Measurements from ENCODE around the gene POU6F2. TPM values are rescaled to one million over a fixed set of nuclear protein-coding genes. Genes with fewer than 3 reads are reported as not detected.
"Not testable (repeated sequence)": the region's sequence is repeated elsewhere in the genome, so short reads cannot be mapped to it uniquely, and the experiment has no call there.

Gene POU6F2
- total RNA-seq, 2 donors from 2014 or later, result 1.0 to 1.1 TPM

GRCh38 chr7:39154815-39155214 is 177.1 kb downstream of the POU6F2 start:
- no peak for ATAC-seq
- no peak for DNase-seq
- intact Hi-C loops (cut with DNase I), result no loop called here

GRCh38 chr7:39158367-39158766 is 180.7 kb downstream of the POU6F2 start:
- intact Hi-C loops (cut with DNase I), result no loop called here
- no peak for DNase-seq
- ATAC-seq, result no peak

DNA sequence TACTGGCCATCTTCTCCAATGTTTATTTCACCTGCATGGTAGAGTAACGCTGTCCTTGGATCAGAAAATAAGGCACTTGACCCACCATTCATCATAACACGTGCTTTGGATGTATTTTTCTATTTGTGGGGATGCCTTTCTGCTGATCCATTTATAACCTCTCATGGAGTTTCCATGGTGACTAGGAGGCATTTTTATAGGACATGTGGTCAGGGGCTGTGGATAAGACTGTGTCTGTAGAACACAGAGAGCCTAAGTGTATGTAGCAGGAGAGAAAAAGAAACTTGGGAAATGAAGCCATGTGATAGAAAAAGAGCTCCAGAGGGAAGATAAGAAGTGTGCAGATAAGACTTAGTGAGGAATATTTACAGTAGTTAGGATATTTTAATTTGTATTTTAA is 184.2 kb downstream of the POU6F2 start:
- ATAC-seq (no peak), DNase-seq (no peak)
- intact Hi-C loops (cut with DNase I), result no loop called here

- no peak for DNase-seq
- ATAC-seq, result no peak
- intact Hi-C loops (cut with DNase I), result no loop called here
Observed at GRCh38 chr7:39164887-39165286, 187.2 kb downstream of the POU6F2 start.

- DNase-seq, result no peak
- ATAC-seq, result no peak
- intact Hi-C loops (cut with DNase I), result no loop called here
Observed at GRCh38 chr7:39168403-39169098, 190.8 kb downstream of the POU6F2 start.

DNA sequence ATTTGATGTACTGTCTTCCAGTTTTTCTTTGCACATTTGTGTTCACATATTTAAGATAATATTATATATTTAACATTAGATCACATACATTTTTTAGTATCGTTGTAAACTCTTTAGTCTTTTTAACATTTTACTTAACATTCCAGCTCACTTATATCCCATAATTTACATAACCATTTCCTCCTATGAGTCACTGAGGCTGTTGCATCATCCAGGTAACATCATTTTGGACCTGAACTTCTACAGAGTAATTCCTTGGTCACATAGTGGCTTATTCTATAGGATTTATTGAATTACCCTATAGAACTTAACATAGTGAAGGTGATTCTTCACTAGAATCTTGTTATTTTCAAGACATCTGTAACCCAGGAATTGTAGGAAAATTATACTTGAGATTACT is 194.4 kb downstream of the POU6F2 start:
- intact Hi-C loops (cut with DNase I), result loop anchor here in 1 of 2 donors (10.0 kb wide), 1 partner anchor 57 kb away; no protein-coding TSS in a partner anchor
- ATAC-seq (no peak), DNase-seq (no peak)

GRCh38 chr7:39181398-39181797 is 203.7 kb downstream of the POU6F2 start:
- no peak for DNase-seq
- no peak for ATAC-seq
- intact Hi-C loops (cut with DNase I), result no loop called here

- intact Hi-C loops (cut with DNase I), result no loop called here
- ATAC-seq (no peak), DNase-seq (no peak)
Observed at GRCh38 chr7:39183796-39184195, 206.1 kb downstream of the POU6F2 start.

GRCh38 chr7:39184391-39184790 is 206.7 kb downstream of the POU6F2 start:
- ATAC-seq, result no peak
- no peak for DNase-seq
- intact Hi-C loops (cut with DNase I), result no loop called here

DNA sequence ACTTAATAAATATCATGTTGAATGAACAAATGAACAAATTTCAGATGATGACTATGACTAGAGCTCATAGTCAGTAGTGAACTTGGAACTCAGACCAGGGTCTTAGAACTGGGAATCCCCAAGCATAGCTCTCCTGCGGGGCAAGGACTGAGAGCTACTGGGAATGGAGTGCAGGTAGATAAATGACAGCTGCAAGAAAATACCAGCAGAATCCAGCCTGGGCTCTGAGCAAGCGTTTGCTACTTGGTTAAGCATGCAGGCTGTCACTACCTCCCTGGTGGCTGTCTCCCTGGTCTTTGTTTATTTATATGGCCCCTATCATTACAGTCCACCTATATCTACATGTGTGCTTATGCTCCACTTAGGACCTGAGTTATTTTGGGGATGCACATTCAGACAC is 208.4 kb downstream of the POU6F2 start:
- no peak for ATAC-seq
- DNase-seq, result no peak
- intact Hi-C loops (cut with DNase I), result no loop called here

GRCh38 chr7:39186671-39187070 is 209.0 kb downstream of the POU6F2 start:
- ATAC-seq, result no peak
- DNase-seq, result no peak
- intact Hi-C loops (cut with DNase I), result no loop called here

DNA sequence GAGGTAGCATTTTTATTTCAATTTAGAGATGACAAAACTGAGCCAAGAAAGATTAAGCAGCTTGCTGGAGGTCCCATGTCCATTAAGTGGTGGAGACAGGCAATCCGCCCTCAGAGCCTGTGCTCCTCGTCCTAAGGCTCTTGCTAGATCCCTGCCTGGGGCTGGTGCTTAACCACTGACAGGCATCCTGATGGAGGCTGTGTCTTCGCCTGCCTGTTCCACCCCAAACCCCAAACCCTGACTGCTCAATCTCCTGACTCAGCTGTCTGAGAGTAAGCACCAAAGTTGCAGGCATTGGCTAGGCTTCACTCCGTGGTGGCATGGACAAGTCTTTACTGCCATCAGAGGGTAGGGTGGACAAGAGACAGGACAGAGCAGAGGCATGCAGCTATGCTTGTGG is 209.4 kb downstream of the POU6F2 start:
- no peak for ATAC-seq
- intact Hi-C loops (cut with DNase I), result no loop called here
- no peak for DNase-seq

DNA sequence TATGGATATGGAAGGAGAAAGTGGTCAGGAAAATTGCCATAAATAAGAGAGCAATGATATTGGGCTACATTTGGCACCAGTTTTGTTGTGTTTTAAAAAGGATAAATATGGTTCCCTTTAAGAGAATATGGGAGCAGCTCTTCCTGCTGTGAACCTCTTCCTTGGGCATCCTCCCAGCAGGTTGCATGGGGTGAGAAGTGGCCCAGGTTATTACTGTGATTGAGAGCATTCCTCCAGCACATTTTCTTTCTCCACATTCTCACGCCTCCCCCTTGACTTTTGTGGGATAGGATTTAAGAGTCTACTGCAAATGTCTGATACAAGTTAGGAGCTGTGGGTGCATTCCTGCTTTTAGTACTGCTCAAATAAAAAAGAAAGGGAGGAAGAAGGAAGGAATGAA is 214.8 kb downstream of the POU6F2 start:
- ATAC-seq, result no peak
- no peak for DNase-seq
- intact Hi-C loops (cut with DNase I), result no loop called here

- ATAC-seq; intact Hi-C loops (cut with DNase I); DNase-seq: not testable (repeated sequence)
Observed at GRCh38 chr7:39194388-39194787, 216.7 kb downstream of the POU6F2 start.

GRCh38 chr7:39195967-39196366 is 218.3 kb downstream of the POU6F2 start:
- DNase-seq (no peak), ATAC-seq (no peak)
- intact Hi-C loops (cut with DNase I), result no loop called here

DNA sequence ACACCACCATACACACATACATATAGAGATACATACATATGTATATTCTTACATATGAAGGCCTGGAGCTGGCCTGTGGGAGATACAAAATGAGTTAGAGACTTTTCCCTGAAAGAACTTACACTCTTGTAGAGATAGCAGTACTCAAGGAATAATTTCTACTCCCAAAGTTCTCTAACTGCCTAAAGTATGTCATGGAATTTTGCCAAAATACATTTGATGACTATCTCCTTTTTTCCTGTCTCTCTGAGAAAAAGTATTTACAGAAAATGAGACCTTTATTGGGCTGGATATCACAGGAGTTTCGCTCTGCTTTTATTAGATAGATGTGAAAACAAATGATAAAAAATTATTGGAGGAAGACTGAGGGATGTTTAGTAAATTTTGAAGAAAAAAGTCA is 220.1 kb downstream of the POU6F2 start:
- ATAC-seq (no peak), DNase-seq (no peak)
- intact Hi-C loops (cut with DNase I), result no loop called here

GRCh38 chr7:39198556-39198955 is 220.8 kb downstream of the POU6F2 start:
- ATAC-seq, result no peak
- DNase-seq, result no peak
- intact Hi-C loops (cut with DNase I), result no loop called here

- intact Hi-C loops (cut with DNase I), result no loop called here
- no peak for ATAC-seq
Observed at GRCh38 chr7:39199006-39199405, 221.3 kb downstream of the POU6F2 start.

DNA sequence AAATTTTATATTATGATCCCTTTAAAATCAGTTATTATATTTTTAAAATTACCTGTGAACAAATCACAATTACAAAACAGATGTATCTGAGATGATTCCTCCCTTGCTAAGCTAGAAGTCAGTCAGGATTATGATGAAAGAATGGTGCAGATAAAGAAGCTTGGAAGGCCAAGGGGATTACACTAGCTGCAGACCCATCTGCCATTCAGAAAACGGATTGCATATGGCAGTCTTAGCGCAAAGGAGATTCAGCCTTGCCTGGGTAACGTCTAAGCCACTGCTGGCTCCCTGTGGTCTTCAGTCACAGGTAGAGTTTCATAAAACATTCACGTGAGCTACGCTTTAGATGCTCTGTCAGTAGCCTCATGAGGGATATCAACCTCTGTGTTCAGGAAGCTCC is 222.2 kb downstream of the POU6F2 start:
- DNase-seq, result no peak
- intact Hi-C loops (cut with DNase I), result no loop called here
- no peak for ATAC-seq

More at GRCh38 chr7:39199006-39199405, 221.3 kb downstream of the POU6F2 start:
- DNase-seq, result no peak

GRCh38 chr7:39202041-39202440 is 224.3 kb downstream of the POU6F2 start:
- intact Hi-C loops (cut with DNase I), result no loop called here
- DNase-seq (no peak), ATAC-seq (no peak)

DNA sequence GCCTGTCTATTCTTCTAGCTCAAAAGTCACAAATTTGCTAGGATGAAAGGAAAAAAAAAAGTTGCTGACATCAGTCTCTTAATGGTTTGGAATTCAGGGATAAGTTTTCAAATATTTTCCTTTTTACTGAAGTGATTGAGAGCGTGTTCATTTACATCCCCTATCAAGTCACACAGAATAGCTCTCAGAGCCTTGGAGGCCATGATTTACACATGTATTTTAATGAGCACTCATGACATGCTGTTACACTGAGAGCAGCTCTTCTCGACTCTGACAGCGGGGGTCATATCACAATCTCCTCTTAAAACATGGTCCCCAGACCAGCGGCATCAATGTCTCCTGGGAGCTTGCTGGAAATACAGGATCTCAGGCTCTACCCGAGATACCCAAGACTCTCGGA is 232.7 kb downstream of the POU6F2 start:
- no peak for ATAC-seq
- intact Hi-C loops (cut with DNase I), result no loop called here
- DNase-seq, result no peak

DNA sequence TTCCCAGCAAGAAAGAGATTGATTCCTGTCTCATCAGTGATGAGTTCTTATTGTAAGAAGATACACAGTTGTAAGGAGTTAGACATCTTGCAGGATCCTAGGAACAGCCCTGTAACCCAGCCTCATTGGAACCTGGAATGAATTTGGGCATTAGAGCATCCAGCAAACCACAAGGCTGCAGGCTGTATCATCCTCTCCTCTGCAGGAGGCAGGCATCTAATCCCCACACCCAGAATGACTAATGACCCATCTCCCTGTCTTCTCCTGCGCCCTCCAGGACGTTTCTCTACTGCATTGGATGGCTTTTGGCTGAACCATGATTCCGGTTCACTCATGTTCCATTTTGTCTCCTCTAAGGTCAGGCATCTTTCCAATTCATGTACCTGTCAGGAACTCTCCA is 233.9 kb downstream of the POU6F2 start:
- ATAC-seq (no peak), DNase-seq (no peak)
- intact Hi-C loops (cut with DNase I), result no loop called here
